Fibroblast of the aortic adventitia (primary cell): ENCODE measurements around the gene GIT1. TPM values are rescaled to one million over a fixed set of nuclear protein-coding genes. Genes with fewer than 3 reads are reported as not detected.

Source experiments
- DNase-seq: peaks from one replicate; pipeline ENCODE4 v3.0.0-alpha.2; 2010; ENCODE audit warnings: low read depth
- H3K4me3 ChIP-seq: 2 replicates; pipeline ENCODE4 v1.5.1; 2011; ENCODE audit warnings: low read depth, mild to moderate bottlenecking, control low read depth, low read length, moderate library complexity
- CTCF ChIP-seq: IDR thresholded peaks from 2 replicates; pipeline ENCODE4 v1.5.1; 2011; ENCODE audit warnings: mild to moderate bottlenecking, low read length, control low read depth, inconsistent platforms; ENCODE audit not compliant: insufficient read depth
- total RNA-seq: library from RNA; depleted of rRNA; stranded (reverse); fragments of >200 nt; gene quantifications from 2 replicates; pipeline ENCODE4 v1.2.3, GENCODE V29; 2012; ENCODE audit warnings: low replicate concordance

Gene GIT1
- total RNA-seq, 1 donor = 38.6 TPM

GRCh38 chr17:29588562-29589411, 661 bp downstream of the GIT1 start:
- no peak for DNase-seq
- TF ChIP-seq CTCF = no peak
- H3K4me3 ChIP-seq = peak overlapping the region; percentile 83

- DNase-seq = no peak
- no peak for TF ChIP-seq CTCF
- H3K4me3 ChIP-seq = peak overlapping the region; percentile 83
Measured at GRCh38 chr17:29588017-29588561, 1.4 kb downstream of the GIT1 start.

- H3K4me3 ChIP-seq = peak overlapping the region; percentile 83
- TF ChIP-seq CTCF = no peak
- no peak for DNase-seq
Measured at GRCh38 chr17:29587591-29587990, 1.9 kb downstream of the GIT1 start.

GRCh38 chr17:29586676-29587469, 2.6 kb downstream of the GIT1 start:
- DNase-seq = no peak
- TF ChIP-seq CTCF = no peak
- H3K4me3 ChIP-seq = peak overlapping the region; percentile 83

- no peak overlapping the region for H3K4me3 ChIP-seq
- no peak for DNase-seq
- TF ChIP-seq CTCF = peak; percentile 34
Measured at GRCh38 chr17:29585080-29585751, 4.2 kb downstream of the GIT1 start.

- TF ChIP-seq CTCF = no peak
- no peak overlapping the region for H3K4me3 ChIP-seq
- no peak for DNase-seq
Measured at GRCh38 chr17:29584452-29585079, 4.9 kb downstream of the GIT1 start.
